Lung (tissue), 12 donors: ENCODE measurements around the gene C1orf116. TPM values are rescaled to one million over a fixed set of nuclear protein-coding genes. Genes with fewer than 3 reads are reported as not detected.

ENCODE experiments used
- ATAC-seq: fragments of 200-7000 bp; cut with Tn5 transposase; one replicate; pipeline ENCODE4 v1.9.1; 2020; ENCODE audit warnings: moderate number of reproducible peaks; ENCODE audit not compliant: insufficient read depth, low FRiP score
- DNase-seq, 3 donors: peaks; one replicate each; pipeline ENCODE4 v3.0.0-alpha.2; 2013 to 2017
- H3K27ac ChIP-seq, 2 donors: one replicate each; pipeline ENCODE4 v1.5.1; 2013; ENCODE audit warnings: mild to moderate bottlenecking in 2 of 2, moderate library complexity in 2 of 2, control low read depth in 1 of 2, inconsistent platforms in 1 of 2, low read depth in 1 of 2, low read length in 1 of 2
- H3K27me3 ChIP-seq, 3 donors: one replicate each; pipeline ENCODE4 v1.5.1; 2013; ENCODE audit warnings: low read length in 2 of 3; ENCODE audit not compliant: control insufficient read depth in 3 of 3, insufficient read depth in 3 of 3
- H3K36me3 ChIP-seq, 4 donors: one replicate each; pipeline ENCODE4 v1.5.1; 2013; ENCODE audit warnings: low read length in 4 of 4, mild to moderate bottlenecking in 1 of 4, moderate library complexity in 1 of 4; ENCODE audit not compliant: control insufficient read depth in 4 of 4, insufficient read depth in 4 of 4
- H3K4me1 ChIP-seq, 5 donors: one replicate each; pipeline ENCODE4 v1.5.1; 2013; ENCODE audit warnings: low read length in 5 of 5, mild to moderate bottlenecking in 2 of 5, moderate library complexity in 1 of 5; ENCODE audit not compliant: control insufficient read depth in 5 of 5, insufficient read depth in 5 of 5
- H3K4me3 ChIP-seq: one replicate; pipeline ENCODE4 v1.5.1; 2013; ENCODE audit warnings: mild to moderate bottlenecking, control low read depth, moderate library complexity
- H3K9ac ChIP-seq, 2 donors: one replicate each; pipeline ENCODE4 v1.5.1; 2013; ENCODE audit warnings: low read length in 2 of 2, control low read depth in 1 of 2; ENCODE audit not compliant: insufficient read depth in 1 of 2
- H3K9me3 ChIP-seq, 4 donors: one replicate each; pipeline ENCODE4 v1.5.1; 2013; ENCODE audit warnings: low read length in 3 of 4, mild to moderate bottlenecking in 1 of 4, moderate library complexity in 1 of 4; ENCODE audit not compliant: control insufficient read depth in 4 of 4, insufficient read depth in 3 of 4
- CTCF ChIP-seq: IDR thresholded peaks from 2 replicates; pipeline ENCODE4 v1.5.1; 2012; ENCODE audit warnings: mild to moderate bottlenecking; ENCODE audit errors: control extremely low read depth, extremely low read depth
- WGBS, 2 donors: extraction: QIAGEN DNeasy Blood & Tissue Kit; methylation state at CpG; one replicate each; pipeline ENCODE4 v1.1.7; 2013; 5-methylcytosine and 5-hydroxymethylcytosine counted together
- polyA plus RNA-seq, 2 donors: library from polyadenylated mRNA; stranded (reverse); fragments of 200-250 nt; gene quantifications; one replicate each; pipeline ENCODE4 v1.2.1, GENCODE V29; 2013
- total RNA-seq, 2 donors: library from RNA; depleted of rRNA in 1 of 2; stranded (reverse); fragments of >200 nt in 1 of 2; gene quantifications; one replicate each; pipeline ENCODE4 v1.2.1, GENCODE V29; 2014 to 2021
- donor health status: control.
- donor health status: control.
- donor health status: Bipolar disorder and iron deficiency.
- donor health status: healthy.
- donor health status: DM: yes; HTN: yes; CAD: no.

Gene C1orf116
- total and polyA plus RNA-seq, 4 donors, result 27.7 to 130 (median 91.6) TPM

- DNase-seq (no peak), ATAC-seq (no peak)
- 56 to 57% methylated on average over 5 of the region's 5 CpGs for WGBS, 2 donors
- H3K9ac ChIP-seq, result no peak overlapping the region
- H3K27me3 ChIP-seq, result no peaks in the 10 kb centered on the region
- peaks cover 0 to 6% (median 0%) of the 10 kb centered on the region in 5 donors for H3K4me1 ChIP-seq
- TF ChIP-seq CTCF, result no peak
- H3K27ac ChIP-seq, result no peak overlapping the region
- H3K4me3 ChIP-seq, result no peak overlapping the region
- H3K9me3 ChIP-seq, result no peaks in the 10 kb centered on the region
- H3K36me3 ChIP-seq, result no peaks in the 10 kb centered on the region
Measured at GRCh38 chr1:206969090-206969489, 63.5 kb downstream of the C1orf116 start.

Other genes starting within 250 kb of the C1orf116 start
- not detected for gene IL20, start 167.1 kb downstream of the C1orf116 start, total RNA-seq
- gene IL20, start 167.1 kb downstream of the C1orf116 start, polyA plus RNA-seq, result under 1 TPM; 0.11 to 0.12 TPM
- not detected for gene IL24, start 135.3 kb downstream of the C1orf116 start, total RNA-seq
- gene IL24, start 135.3 kb downstream of the C1orf116 start, polyA plus RNA-seq, result 1 to 10 TPM in 1 of 2 donors, under 1 TPM in 1; 0.67 to 8.7 TPM
- 10 to 100 TPM in 1 of 2 donors, 1 to 10 TPM in 1; 8.5 to 10.5 TPM for gene FCMR, start 110.8 kb downstream of the C1orf116 start, total RNA-seq
- gene FCMR, start 110.8 kb downstream of the C1orf116 start, polyA plus RNA-seq, result 10 to 100 TPM in 1 of 2 donors, 1 to 10 TPM in 1; 3.6 to 13.3 TPM
- gene PIGR, start 86.3 kb downstream of the C1orf116 start, total RNA-seq, result 100 to 1,000 TPM; 381 to 845 TPM
- 100 to 1,000 TPM; 131 to 216 TPM for gene PIGR, start 86.3 kb downstream of the C1orf116 start, polyA plus RNA-seq
- gene FCAMR, start 62.3 kb downstream of the C1orf116 start, total RNA-seq, result under 1 TPM in 1 of 2 donors, not detected in 1; 0.40 TPM
- gene FCAMR, start 62.3 kb downstream of the C1orf116 start, polyA plus RNA-seq, result under 1 TPM in 1 of 2 donors, not detected in 1; 0.18 TPM
- 10 to 100 TPM in 1 of 2 donors, 1 to 10 TPM in 1; 7.1 to 34.4 TPM for gene YOD1, start 18.5 kb upstream of the C1orf116 start, total RNA-seq
- gene YOD1, start 18.5 kb upstream of the C1orf116 start, polyA plus RNA-seq, result 1 to 10 TPM; 3.4 to 3.7 TPM
- 10 to 100 TPM; 50.8 to 52.3 TPM for gene PFKFB2, start 20.5 kb upstream of the C1orf116 start, total RNA-seq
- gene PFKFB2, start 20.5 kb upstream of the C1orf116 start, polyA plus RNA-seq, result 10 to 100 TPM; 19.9 to 28.4 TPM
- 1 to 10 TPM; 4.2 to 6.5 TPM for gene C4BPB, start 56.1 kb upstream of the C1orf116 start, total RNA-seq
- gene C4BPB, start 56.1 kb upstream of the C1orf116 start, polyA plus RNA-seq, result 1 to 10 TPM; 2.6 to 5.1 TPM
- 100 to 1,000 TPM; 158 to 203 TPM for gene C4BPA, start 71.5 kb upstream of the C1orf116 start, total RNA-seq
- 100 to 1,000 TPM in 1 of 2 donors, 10 to 100 TPM in 1; 21.2 to 213 TPM for gene C4BPA, start 71.5 kb upstream of the C1orf116 start, polyA plus RNA-seq